Measurements from ENCODE around the gene ADA. TPM values are rescaled to one million over a fixed set of nuclear protein-coding genes. Genes with fewer than 3 reads are reported as not detected.
A peak's percentile ranks its signal among the peaks of the same experiment; 100 is the strongest.

The ADA gene
- polyA plus RNA-seq, 1 donor, result 6.5 TPM

- DNase-seq, result peak; percentile 52
These were observed 5.4 kb downstream of the ADA start for GRCh38 chr20:44646023-44646640.

GRCh38 chr20:44644667-44645131 lies 6.8 kb downstream of the ADA start:
- DNase-seq, result no peak

- no peak for DNase-seq
These were observed 7.3 kb downstream of the ADA start for GRCh38 chr20:44644230-44644617.

DNA sequence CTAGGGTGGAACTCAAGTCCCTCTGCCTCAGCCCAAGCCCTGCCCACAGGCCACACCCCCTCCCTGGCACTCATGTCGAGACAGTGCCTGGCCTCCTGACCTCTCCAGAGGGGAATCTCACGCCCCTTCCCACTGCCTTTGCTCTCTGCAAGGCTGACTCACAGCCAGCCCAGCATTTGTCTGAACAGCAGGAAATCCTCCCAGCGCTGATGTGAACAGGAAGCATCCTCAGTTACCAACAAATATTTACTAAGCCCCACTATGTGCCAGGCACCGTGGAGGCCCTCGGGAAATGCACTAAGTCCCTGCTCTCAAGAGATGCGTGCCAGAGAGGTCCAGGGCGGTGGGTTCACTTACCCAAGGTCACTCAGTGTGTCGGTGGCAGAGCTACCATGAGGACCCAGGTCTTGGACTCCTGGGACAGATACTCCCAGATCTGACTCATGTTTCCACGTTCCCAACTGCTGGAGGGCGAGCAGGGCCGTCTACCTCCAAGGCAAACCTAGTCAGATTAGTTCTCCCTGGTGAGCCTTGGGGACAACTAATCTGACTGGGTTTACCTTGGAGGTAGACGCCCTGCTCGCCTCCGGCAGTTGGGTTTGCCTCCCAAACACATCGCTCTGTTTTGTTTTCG lies 7.8 kb downstream of the ADA start:
- DNase-seq, result peak; percentile 30

GRCh38 chr20:44643154-44643519 lies 8.4 kb downstream of the ADA start:
- no peak for DNase-seq

DNA sequence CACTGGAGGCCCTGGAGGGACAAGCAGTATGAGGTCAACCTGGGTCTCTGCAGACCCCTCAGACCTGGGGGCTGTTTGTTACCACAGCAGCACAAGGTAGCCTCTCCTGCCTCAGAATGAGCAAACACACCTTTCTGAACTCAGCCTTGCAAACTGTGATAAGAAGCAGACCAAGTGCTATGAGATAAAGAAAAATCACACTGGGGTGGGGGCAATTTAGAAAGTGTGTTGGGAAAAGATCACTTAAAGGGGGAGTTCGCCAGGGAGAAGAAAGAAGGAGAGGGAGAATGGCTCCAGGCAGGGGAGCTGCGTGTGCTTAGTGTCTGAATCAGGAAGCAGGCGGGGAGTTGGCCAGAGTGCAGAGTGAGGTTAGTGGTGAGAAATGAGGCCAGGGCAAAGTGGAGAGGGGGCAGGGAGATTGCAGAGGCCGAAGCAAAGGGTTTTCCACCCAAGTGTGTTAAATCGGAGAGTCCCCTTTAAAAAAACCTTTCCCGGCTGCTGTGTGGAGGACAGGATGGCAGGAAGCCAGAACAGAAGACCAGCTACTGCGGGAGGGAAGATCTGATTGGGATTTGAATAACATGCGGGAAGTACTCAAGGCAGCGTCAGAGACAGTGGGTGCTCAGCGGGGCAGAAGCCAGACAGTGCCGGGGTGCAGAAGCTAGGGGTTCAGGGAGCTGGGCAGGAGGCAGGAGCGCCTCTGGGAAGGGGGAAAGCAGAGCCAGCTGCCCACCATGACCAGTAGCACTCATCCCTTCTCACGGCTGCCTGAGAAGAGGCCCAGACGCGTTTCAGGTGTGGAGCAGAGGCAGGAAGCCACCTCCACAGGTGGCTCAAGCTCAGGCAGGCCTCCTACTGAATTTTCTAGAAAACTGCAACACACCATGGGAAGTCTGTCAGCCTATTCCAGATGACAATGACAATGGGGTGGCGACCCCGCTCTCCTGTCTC lies 9.0 kb downstream of the ADA start:
- peak; percentile 60 for DNase-seq

- no peak for DNase-seq
These were observed 10.2 kb downstream of the ADA start for GRCh38 chr20:44641325-44641724.

- DNase-seq, result no peak
These were observed 11.0 kb downstream of the ADA start for GRCh38 chr20:44640522-44640921.

- no peak for DNase-seq
These were observed 13.8 kb downstream of the ADA start for GRCh38 chr20:44637522-44638372.

- no peak for DNase-seq
These were observed 14.5 kb downstream of the ADA start for GRCh38 chr20:44637042-44637441.

DNA sequence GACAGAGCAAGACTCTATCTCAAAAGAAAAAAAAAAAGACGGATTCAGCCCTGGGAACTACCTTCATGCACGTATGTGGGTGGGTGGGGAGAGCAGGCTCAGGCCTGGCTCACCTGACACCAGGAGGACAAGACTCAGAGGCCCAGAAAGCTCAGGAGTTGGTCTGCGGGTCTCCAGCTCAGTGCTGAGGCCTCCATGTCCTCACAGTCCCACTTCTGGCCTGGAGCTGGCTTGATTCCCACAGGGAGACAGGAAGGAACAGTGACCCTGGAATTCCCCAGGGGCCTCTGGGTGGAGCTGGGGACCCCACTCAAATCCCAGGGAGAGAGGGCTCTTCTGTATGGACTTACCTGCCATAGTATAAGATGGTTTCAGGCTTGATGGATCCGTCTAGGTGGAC lies 15.6 kb downstream of the ADA start:
- no peak for DNase-seq

- DNase-seq, result no peak
These were observed 17.5 kb downstream of the ADA start for GRCh38 chr20:44633872-44634600.

GRCh38 chr20:44633187-44633810 lies 18.2 kb downstream of the ADA start:
- no peak for DNase-seq

GRCh38 chr20:44632103-44632752 lies 19.3 kb downstream of the ADA start:
- DNase-seq, result no peak

GRCh38 chr20:44630297-44630696 lies 21.2 kb downstream of the ADA start:
- DNase-seq, result no peak

- DNase-seq, result no peak
These were observed 22.0 kb downstream of the ADA start for GRCh38 chr20:44629542-44629941.

DNA sequence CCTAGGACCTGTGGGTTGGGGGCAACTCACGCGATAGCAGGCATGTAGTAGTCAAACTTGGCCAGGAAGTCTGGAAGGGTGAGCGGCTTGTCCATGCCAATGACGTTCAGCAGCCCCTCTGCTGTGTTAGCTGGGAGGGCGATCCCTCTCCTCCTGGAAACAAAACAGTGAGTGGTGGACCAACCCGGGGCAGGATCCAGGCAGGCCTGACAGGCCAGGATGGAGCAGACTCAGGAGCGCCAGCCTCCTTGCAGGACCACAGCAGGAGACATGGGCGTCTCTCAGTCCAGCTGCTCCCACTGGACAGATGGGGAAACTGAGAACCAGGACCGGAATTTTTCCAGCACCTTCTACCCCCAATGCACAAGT lies 22.5 kb downstream of the ADA start:
- DNase-seq, result no peak

DNA sequence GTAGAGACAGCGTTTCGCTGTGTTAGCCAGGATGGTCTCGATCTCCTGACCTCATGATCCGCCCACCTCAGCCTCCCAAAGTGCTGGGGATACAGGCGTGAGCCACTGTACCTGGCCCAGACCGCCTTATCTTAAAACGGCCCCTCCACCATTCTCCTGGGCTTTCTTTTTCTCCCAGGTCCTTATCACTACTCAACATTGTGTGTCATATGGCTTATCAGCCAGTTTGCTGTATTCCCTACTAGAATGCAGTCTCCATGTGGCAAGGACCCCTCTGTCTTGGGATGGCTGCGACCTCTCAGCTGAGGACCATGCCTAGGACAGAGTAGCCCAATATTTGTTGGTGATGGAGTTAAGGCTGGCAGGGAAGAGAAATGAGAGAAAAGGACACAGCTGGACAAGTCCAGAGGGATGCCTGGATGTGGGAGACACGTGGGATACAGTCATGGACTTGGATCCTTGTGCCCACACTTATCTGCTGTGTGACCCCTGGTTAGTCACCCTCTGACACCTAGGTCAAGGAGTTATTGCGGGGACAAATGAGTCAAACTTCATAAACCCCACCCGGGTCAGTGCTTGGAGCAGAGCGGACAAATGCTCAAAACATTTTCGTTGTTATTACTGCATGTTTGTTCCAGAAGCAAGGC lies 24.0 kb downstream of the ADA start:
- no peak for DNase-seq

DNA sequence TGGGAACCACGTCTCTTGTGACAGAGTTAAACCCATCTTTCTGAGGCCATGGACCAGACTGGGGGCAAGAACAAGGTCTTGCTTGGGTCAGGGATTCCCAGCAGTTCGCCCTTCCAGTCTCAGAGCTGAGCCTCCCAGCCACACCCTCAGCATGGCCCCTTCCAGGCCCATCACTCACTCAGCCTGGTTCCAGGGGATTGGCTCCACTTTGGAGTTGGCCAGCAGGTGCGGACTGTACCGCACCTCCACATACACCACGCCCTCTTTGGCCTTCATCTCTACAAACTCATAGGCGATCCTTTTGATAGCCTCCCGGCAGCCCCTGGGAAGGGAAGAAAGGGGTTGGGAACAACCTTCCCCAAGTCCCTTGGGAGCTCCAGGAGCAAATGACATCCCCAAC lies 25.2 kb downstream of the ADA start:
- DNase-seq, result no peak

DNA sequence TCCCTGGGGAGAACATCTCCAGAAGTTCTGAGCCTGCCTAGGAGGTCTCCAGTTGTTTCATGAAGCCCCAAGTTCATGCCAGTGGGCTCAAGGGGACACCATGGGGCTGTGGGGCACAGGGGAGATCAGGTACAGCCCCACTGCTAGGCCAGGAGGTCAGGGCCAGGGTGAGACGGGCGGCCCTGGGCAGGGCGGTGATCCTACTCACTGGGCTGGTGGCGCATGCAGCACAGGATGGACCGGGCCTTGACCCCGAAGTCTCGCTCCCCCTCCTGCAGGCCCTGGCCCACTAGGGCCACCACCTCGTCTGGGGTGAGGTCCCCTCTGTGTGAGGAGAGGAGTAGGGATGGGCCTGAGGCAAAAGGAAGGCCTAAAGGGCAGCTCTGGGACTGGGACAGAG lies 26.1 kb downstream of the ADA start:
- no peak for DNase-seq
